CD14-positive monocyte (primary cell): ENCODE measurements around the gene SYTL3. TPM values are rescaled to one million over a fixed set of nuclear protein-coding genes. Genes with fewer than 3 reads are reported as not detected.

ENCODE experiments used
- DNase-seq, 3 donors: peaks; one replicate each; pipeline ENCODE4 v3.0.0-alpha.2; 2011 to 2022
- H2AFZ ChIP-seq: 2 replicates; pipeline ENCODE4 v1.6.0; 2012; ENCODE audit warnings: mild to moderate bottlenecking, low read depth, low read length, inconsistent platforms; ENCODE audit not compliant: insufficient read depth, poor library complexity, severe bottlenecking
- H3K27ac ChIP-seq, 2 donors: 1 replicate in 1 of 2; 2 replicates in 1 of 2; pipeline ENCODE4 v1.5.1; 2012 to 2013; ENCODE audit warnings: low read length in 2 of 2, control low read depth in 1 of 2, inconsistent platforms in 1 of 2, low read depth in 1 of 2, mild to moderate bottlenecking in 1 of 2
- H3K27me3 ChIP-seq, 2 donors: one replicate each; pipeline versions ENCODE4 v1.6.0 to v1.6.1; 2011 to 2013; ENCODE audit warnings: low read length in 2 of 2; ENCODE audit not compliant: control insufficient read depth in 2 of 2, insufficient read depth in 2 of 2
- H3K36me3 ChIP-seq, 2 donors: replicated peaks in 1 of 2; 1 replicate in 1 of 2; 2 replicates in 1 of 2; pipeline versions ENCODE4 v1.5.1 to v1.6.1; 2012 to 2013; ENCODE audit warnings: low read length in 2 of 2, control low read depth in 1 of 2, inconsistent platforms in 1 of 2, mild to moderate bottlenecking in 1 of 2; ENCODE audit not compliant: insufficient read depth in 2 of 2, control insufficient read depth in 1 of 2
- H3K4me1 ChIP-seq, 2 donors: 1 replicate in 1 of 2; 2 replicates in 1 of 2; pipeline versions ENCODE4 v1.5.1 to v1.6.1; 2012 to 2013; ENCODE audit warnings: low read length in 2 of 2, control low read depth in 1 of 2, inconsistent platforms in 1 of 2, mild to moderate bottlenecking in 1 of 2, moderate library complexity in 1 of 2; ENCODE audit not compliant: insufficient read depth in 2 of 2, control insufficient read depth in 1 of 2
- H3K4me2 ChIP-seq: replicated peaks from 2 replicates; pipeline ENCODE3; 2012; ENCODE audit warnings: low read length, moderate library complexity, mild to moderate bottlenecking; ENCODE audit not compliant: poor library complexity, severe bottlenecking; ENCODE audit errors: extremely low read depth
- H3K4me3 ChIP-seq, 3 experiments: fragments of 200-600 bp in 1 of 3; sonication (generic) in 1 of 3; replicated peaks in 1 of 3; 1 replicate in 2 of 3; 2 replicates in 1 of 3; pipeline ENCODE4 v1.5.1; 2011 to 2013; ENCODE audit warnings: low read length in 3 of 3, mild to moderate bottlenecking in 3 of 3, control low read depth in 2 of 3, low read depth in 2 of 3, inconsistent platforms in 1 of 3, moderate library complexity in 1 of 3
- H3K79me2 ChIP-seq: 2 replicates; pipeline ENCODE4 v1.6.0; 2012; ENCODE audit warnings: mild to moderate bottlenecking, control low read depth, inconsistent platforms, low read length, moderate library complexity; ENCODE audit not compliant: insufficient read depth
- H3K9ac ChIP-seq: 2 replicates; pipeline ENCODE4 v1.6.0; 2017; ENCODE audit warnings: low read length, mild to moderate bottlenecking; ENCODE audit not compliant: insufficient read depth, poor library complexity, severe bottlenecking
- H3K9me3 ChIP-seq, 2 donors: replicated peaks in 1 of 2; 1 replicate in 1 of 2; 2 replicates in 1 of 2; pipeline versions ENCODE4 v1.5.1 to v1.6.1; 2012 to 2013; ENCODE audit warnings: low read length in 2 of 2, control low read depth in 1 of 2; ENCODE audit not compliant: control insufficient read depth in 1 of 2, insufficient read depth in 1 of 2
- H4K20me1 ChIP-seq: 2 replicates; pipeline ENCODE4 v1.6.0; 2012; ENCODE audit warnings: mild to moderate bottlenecking, low read length, control low read depth, moderate library complexity; ENCODE audit not compliant: insufficient read depth
- H3K27ac Mint-ChIP-seq, 7 donors: one replicate each; pipeline ENCODE4 v1.8.0; 2020; ENCODE audit warnings: mild to moderate bottlenecking in 7 of 7, mixed read lengths in 7 of 7, moderate library complexity in 6 of 7, inconsistent platforms in 2 of 7
- H3K27me3 Mint-ChIP-seq, 3 donors: one replicate each; pipeline ENCODE4 v1.8.0; 2021 to 2022; ENCODE audit warnings: low read depth in 3 of 3, mild to moderate bottlenecking in 3 of 3, mixed read lengths in 3 of 3, moderate library complexity in 3 of 3, inconsistent platforms in 1 of 3
- H3K36me3 Mint-ChIP-seq, 2 donors: one replicate each; pipeline ENCODE4 v1.8.0; 2020; ENCODE audit warnings: mixed read lengths in 2 of 2, inconsistent platforms in 1 of 2, mild to moderate bottlenecking in 1 of 2
- H3K4me1 Mint-ChIP-seq: one replicate; pipeline ENCODE4 v1.8.0; 2020; ENCODE audit warnings: mild to moderate bottlenecking, mixed read lengths
- H3K4me3 Mint-ChIP-seq, 2 donors: one replicate each; pipeline ENCODE4 v1.8.0; 2020; ENCODE audit warnings: mild to moderate bottlenecking in 2 of 2, mixed read lengths in 2 of 2, moderate library complexity in 1 of 2
- H3K9me3 Mint-ChIP-seq, 7 donors: one replicate each; pipeline ENCODE4 v1.8.0; 2020 to 2022; ENCODE audit warnings: mixed read lengths in 7 of 7, mild to moderate bottlenecking in 6 of 7, moderate library complexity in 6 of 7, inconsistent platforms in 2 of 7
- CTCF ChIP-seq: fragments of 200-600 bp; IDR thresholded peaks from one replicate; pipeline ENCODE4 v1.8.0; 2022; ENCODE audit warnings: antibody characterized with exemption, mild to moderate bottlenecking
- WGBS: methylation state at CpG from one replicate; pipeline ENCODE4 v1.1.5; 2013; ENCODE audit warnings: missing lambda C conversion rate; ENCODE audit not compliant: insufficient coverage; 5-methylcytosine and 5-hydroxymethylcytosine counted together
- intact Hi-C, 2 donors: fragments of 100-400 bp; cut with micrococcal nuclease; formaldehyde crosslinking; loops; one replicate each; pipeline versions ENCODE4 v1.15.0 to v1.15.1; 2023
- polyA plus RNA-seq, 3 donors: library from polyadenylated mRNA; depleted of rRNA in 1 of 3; unstranded in 2 of 3; stranded (reverse) in 1 of 3; fragments of 300-500 nt in 2 of 3; fragments of >200 nt in 1 of 3; fragmentation: Illumina TruSeq in 2 of 3; gene quantifications; 1 replicate in 2 of 3; 2 replicates in 1 of 3; pipeline ENCODE4 v1.2.3, GENCODE V29; 2012 to 2021

The SYTL3 gene
- polyA plus RNA-seq, 3 donors: 14.6 to 18.7 (median 14.8) TPM

GRCh38 chr6:158638324-158638854, 11.5 kb upstream of the SYTL3 start:
- Mint-ChIP-seq H3K9me3 (no peaks in the 10 kb centered on the region), H3K4me3 (no peak overlapping the region), H3K27me3 (peaks cover 0 to 2% (median 2%) of the 10 kb centered on the region in 3 donors), H3K36me3 (peaks cover 67 to 78% of the 10 kb centered on the region in 2 donors), H3K4me1 (peaks cover 39% of the 10 kb centered on the region), H3K27ac (peak overlapping the region in 5 of 7 donors; percentile 48 to 76 (median 72))
- Histone ChIP-seq H4K20me1 (peaks cover 86% of the 10 kb centered on the region), H3K36me3 (peaks cover 51 to 89% of the 10 kb centered on the region in 2 donors), H3K79me2 (peaks cover 71% of the 10 kb centered on the region), H3K27ac (peak overlapping the region in 1 of 2 donors; percentile 59), H3K9ac (no peak overlapping the region), H3K4me3 (no peak overlapping the region), H3K9me3 (no peaks in the 10 kb centered on the region), H2AFZ (no peak overlapping the region), H3K27me3 (no peaks in the 10 kb centered on the region), H3K4me2 (no peak overlapping the region), H3K4me1 (peaks cover 18 to 30% of the 10 kb centered on the region in 2 donors)
- no peak for TF ChIP-seq CTCF
- intact Hi-C loops: no loop called here
- no peak for DNase-seq
- WGBS: 100% methylated on average over 1 of the region's 3 CpGs

GRCh38 chr6:158639056-158639455, 10.8 kb upstream of the SYTL3 start:
- Histone ChIP-seq H3K9me3 (no peaks in the 10 kb centered on the region), H3K4me2 (no peak overlapping the region), H3K36me3 (peaks cover 48 to 82% of the 10 kb centered on the region in 2 donors), H3K9ac (no peak overlapping the region), H3K27me3 (no peaks in the 10 kb centered on the region), H3K4me3 (no peak overlapping the region), H3K79me2 (peaks cover 78% of the 10 kb centered on the region), H4K20me1 (peaks cover 83% of the 10 kb centered on the region), H2AFZ (no peak overlapping the region), H3K27ac (peak overlapping the region in 1 of 2 donors; percentile 59), H3K4me1 (peaks cover 18 to 33% of the 10 kb centered on the region in 2 donors)
- no peak for DNase-seq
- H3K4me3 Mint-ChIP-seq: no peak overlapping the region
- peaks cover 66 to 74% of the 10 kb centered on the region in 2 donors for H3K36me3 Mint-ChIP-seq
- peaks cover 0 to 2% (median 2%) of the 10 kb centered on the region in 3 donors for H3K27me3 Mint-ChIP-seq
- peaks cover 39% of the 10 kb centered on the region for H3K4me1 Mint-ChIP-seq
- TF ChIP-seq CTCF: no peak
- intact Hi-C loops: no loop called here
- peak overlapping the region in 6 of 7 donors; percentile 25 to 76 (median 70) for H3K27ac Mint-ChIP-seq
- WGBS: no CpG with 5 or more reads among the region's 5 CpGs
- no peaks in the 10 kb centered on the region for H3K9me3 Mint-ChIP-seq
